OCI-LY7 (cell line): ENCODE data around the gene PLCB2.

Experiments
- EZH2phosphoT487 ChIP-seq: fragments of 200-600 bp; sonication (generic); IDR thresholded peaks from 2 replicates; pipeline ENCODE4 v1.6.1; 2018; ENCODE audit warnings: low read depth, borderline replicate concordance, mild to moderate bottlenecking, mixed run types, antibody characterized with exemption, low read length, moderate library complexity, mixed read lengths
- TF ChIP-seq, protein P1 (sequence below): fragments of 200-600 bp; sonication (generic); conservative IDR thresholded peaks from 2 replicates; pipeline ENCODE4 v1.5.1; 2014; ENCODE audit warnings: mild to moderate bottlenecking, antibody characterized with exemption, low read length, moderate library complexity, mixed read lengths

DNA sequence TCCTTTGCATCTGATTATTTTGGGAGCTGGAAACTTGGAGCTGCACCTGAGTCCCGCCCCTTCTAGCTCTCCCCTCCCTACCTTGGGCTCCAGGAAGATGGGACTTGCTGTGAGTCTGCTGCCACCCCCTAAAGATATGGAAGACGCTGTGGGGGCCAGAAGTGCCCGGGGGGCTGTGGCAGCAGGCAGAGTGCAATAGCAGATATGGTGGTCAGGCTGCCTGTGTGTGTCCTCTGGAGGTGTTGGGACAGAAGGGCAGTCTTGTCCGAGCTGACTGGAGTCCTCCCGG lies 68.4 kb downstream of the PLCB2 start:
- TF ChIP-seq, protein P1, sequence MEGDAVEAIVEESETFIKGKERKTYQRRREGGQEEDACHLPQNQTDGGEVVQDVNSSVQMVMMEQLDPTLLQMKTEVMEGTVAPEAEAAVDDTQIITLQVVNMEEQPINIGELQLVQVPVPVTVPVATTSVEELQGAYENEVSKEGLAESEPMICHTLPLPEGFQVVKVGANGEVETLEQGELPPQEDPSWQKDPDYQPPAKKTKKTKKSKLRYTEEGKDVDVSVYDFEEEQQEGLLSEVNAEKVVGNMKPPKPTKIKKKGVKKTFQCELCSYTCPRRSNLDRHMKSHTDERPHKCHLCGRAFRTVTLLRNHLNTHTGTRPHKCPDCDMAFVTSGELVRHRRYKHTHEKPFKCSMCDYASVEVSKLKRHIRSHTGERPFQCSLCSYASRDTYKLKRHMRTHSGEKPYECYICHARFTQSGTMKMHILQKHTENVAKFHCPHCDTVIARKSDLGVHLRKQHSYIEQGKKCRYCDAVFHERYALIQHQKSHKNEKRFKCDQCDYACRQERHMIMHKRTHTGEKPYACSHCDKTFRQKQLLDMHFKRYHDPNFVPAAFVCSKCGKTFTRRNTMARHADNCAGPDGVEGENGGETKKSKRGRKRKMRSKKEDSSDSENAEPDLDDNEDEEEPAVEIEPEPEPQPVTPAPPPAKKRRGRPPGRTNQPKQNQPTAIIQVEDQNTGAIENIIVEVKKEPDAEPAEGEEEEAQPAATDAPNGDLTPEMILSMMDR, result no peak
- no peak for TF ChIP-seq EZH2phosphoT487
